DOHH2 (cell line): Measurements from ENCODE around the gene LGALSL.

Source experiments
- EZH2phosphoT487 ChIP-seq: fragments of 200-600 bp; sonication (generic); IDR thresholded peaks from 2 replicates; pipeline ENCODE4 v1.6.1; 2017; ENCODE audit warnings: borderline replicate concordance, mild to moderate bottlenecking, antibody characterized with exemption, low read length, moderate library complexity, mixed read lengths
- TF ChIP-seq, protein P1 (sequence below): fragments of 200-600 bp; sonication (generic); IDR thresholded peaks from one replicate; pipeline ENCODE4 v1.5.1; 2014; ENCODE audit warnings: antibody characterized with exemption, mild to moderate bottlenecking, low read depth, low read length; ENCODE audit not compliant: poor library complexity, severe bottlenecking

GRCh38 chr2:64451051-64451450 lies 2.9 kb upstream of the LGALSL start:
- TF ChIP-seq, protein P1, sequence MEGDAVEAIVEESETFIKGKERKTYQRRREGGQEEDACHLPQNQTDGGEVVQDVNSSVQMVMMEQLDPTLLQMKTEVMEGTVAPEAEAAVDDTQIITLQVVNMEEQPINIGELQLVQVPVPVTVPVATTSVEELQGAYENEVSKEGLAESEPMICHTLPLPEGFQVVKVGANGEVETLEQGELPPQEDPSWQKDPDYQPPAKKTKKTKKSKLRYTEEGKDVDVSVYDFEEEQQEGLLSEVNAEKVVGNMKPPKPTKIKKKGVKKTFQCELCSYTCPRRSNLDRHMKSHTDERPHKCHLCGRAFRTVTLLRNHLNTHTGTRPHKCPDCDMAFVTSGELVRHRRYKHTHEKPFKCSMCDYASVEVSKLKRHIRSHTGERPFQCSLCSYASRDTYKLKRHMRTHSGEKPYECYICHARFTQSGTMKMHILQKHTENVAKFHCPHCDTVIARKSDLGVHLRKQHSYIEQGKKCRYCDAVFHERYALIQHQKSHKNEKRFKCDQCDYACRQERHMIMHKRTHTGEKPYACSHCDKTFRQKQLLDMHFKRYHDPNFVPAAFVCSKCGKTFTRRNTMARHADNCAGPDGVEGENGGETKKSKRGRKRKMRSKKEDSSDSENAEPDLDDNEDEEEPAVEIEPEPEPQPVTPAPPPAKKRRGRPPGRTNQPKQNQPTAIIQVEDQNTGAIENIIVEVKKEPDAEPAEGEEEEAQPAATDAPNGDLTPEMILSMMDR = no peak
- TF ChIP-seq EZH2phosphoT487 = no peak
